ENCODE measurements around the gene SGF29.
"Not testable (repeated sequence)": the region's sequence is repeated elsewhere in the genome, so short reads cannot be mapped to it uniquely, and the experiment has no call there.

SGF29 gene

GRCh38 chr16:28569021-28569420, 15.3 kb downstream of the SGF29 start:
- DNase-seq, result no peak

- DNase-seq, result no peak
These were observed 16.4 kb downstream of the SGF29 start for GRCh38 chr16:28569968-28570752.

DNA sequence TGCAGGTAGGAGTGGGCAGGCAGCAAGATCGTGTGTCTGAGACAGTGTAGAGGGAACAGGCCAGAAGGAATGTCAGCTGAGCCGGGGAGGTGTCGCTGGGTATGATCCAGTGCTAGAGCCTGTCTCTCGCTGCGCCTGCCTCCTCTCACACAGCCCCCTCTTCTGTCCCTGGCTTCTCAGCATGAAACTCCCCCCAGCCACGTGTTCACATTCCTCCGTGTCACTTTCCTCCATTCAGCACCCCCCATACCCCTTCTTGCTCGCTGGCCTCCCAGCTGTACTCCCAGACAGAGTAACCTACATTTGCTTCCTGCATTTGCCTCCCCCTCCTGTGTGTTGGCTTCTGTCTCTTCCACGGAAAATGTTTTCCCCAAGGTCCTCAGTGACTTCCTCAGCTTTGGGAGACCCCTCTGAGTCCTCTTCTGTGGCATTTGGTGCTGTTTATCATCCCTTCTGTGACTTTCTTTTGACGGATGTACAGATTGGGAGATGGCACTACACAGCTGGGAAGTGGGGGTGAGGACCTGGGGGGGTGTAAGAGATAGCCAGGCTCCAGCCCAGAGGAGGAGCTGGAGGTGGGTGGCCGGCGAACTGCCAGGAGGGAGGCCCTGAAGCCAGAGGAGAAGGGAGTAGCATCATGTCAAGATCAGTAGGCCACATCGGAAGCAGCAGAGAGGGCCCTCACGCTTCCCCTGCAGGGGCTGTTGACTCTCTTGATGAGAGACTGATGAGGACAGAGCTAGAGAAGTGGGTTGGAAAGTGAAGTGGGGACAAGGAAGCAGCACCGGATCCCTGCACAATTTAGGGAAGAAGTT, 19.2 kb downstream of the SGF29 start:
- DNase-seq, result no peak

- no peak for DNase-seq
These were observed 20.3 kb downstream of the SGF29 start for GRCh38 chr16:28573738-28574718.

GRCh38 chr16:28574925-28575324, 21.2 kb downstream of the SGF29 start:
- no peak for DNase-seq

DNA sequence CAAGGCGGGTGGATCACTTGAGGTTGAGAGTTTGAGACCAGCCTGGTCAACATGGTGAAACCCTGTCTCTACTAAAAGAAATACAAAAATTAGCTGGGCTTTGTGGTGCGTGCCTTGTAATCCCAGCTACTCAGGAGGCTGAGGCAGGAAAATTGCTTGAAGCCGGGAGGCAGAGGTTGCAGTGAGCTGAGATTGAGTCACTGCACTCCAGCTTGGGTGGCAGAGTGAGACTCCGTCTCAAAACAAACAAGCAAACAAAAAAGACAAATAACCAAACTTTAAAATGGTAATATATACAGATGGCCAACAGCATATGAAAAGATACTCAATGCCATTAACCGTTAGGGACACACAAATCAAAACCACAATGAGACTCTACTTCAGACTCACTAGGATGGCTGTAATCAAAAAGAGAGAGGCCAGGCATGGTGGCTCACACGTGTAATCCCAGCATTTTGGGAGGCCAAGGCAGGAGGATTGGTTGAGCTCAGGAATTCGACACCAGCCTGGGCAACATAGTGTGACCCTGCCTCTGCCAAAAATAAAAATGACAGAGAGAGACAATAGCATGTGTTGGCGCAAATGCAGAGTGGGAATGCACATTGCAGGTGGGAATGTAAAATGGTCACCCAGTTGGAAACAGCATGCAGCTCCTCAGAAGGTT, 21.9 kb downstream of the SGF29 start:
- DNase-seq, result no peak

DNA sequence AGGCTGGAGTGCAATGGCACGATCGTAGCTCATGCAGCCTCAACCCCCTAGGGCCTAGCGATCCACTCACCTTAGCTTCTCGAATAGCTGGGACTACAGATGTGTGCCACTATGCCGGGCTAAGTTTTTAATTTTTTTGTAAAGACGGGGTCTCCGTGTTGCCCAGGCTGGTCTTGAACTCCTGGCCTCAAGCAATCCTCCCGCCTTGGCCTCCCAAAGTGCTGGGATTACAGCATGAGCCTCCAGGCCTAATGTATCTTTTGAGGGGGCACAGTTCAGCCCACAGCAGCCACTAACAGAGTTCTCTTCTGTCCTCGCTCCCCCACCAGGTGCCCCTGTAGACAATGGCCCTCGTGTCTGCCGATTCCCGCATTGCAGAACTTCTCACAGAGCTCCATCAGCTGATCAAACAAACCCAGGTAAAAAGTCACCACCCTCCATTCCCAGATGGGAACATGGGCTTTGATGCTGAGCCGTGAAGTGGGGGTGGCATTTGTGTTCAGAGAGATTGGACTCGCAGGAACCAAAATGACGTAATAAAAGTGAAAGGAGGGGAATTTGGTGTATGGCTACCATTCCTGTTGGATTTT, 27.1 kb downstream of the SGF29 start:
- no peak for DNase-seq

DNA sequence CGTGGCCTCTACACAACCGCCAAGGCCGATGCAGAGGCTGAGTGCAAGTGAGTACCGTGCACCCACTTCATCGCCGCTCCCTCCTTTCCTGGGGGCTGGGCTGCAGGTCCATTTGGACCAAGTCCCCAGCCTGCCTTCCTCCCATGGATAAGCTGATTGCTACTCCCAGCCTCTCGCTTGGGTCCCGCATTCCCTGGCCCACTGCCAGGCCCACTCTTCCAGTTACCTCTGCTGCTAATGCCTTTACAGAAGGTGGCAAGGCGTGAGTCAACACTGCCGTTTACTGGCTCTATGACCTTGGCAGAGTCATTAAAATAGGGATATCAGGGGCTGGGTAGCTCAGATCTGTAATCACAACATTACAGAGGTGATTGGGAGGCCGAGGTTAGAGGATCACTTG, 32.0 kb downstream of the SGF29 start:
- no peak for DNase-seq

GRCh38 chr16:28586466-28586865, 32.7 kb downstream of the SGF29 start:
- no peak for DNase-seq

- peak; percentile 49 for DNase-seq
These were observed 33.7 kb downstream of the SGF29 start for GRCh38 chr16:28587386-28587785.

DNA sequence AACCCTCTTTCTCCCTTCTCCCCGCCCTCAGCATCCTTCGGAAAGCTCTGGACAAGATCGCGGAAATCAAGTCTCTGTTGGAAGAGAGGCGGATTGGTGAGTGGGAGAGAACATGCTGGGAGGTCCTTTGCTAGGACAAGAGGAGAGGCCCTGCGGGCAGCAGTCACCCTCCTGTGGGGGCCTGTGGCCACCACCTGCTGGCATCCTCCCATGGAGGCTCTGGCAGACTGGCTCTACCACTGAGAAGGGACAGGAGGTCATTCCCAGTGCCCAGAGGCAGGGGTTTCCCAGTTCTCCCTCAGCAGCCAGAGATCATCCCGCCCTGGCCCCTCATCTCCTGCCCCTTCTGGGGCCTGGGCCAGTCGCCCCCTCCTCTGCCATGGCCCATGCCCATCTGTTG, 35.3 kb downstream of the SGF29 start:
- no peak for DNase-seq

- DNase-seq, result no peak
These were observed 36.2 kb downstream of the SGF29 start for GRCh38 chr16:28589930-28590329.

- no peak for DNase-seq
These were observed 36.9 kb downstream of the SGF29 start for GRCh38 chr16:28590384-28591340.

- DNase-seq, result no peak
These were observed 37.6 kb downstream of the SGF29 start for GRCh38 chr16:28591355-28591754.

GRCh38 chr16:28592511-28592910, 38.8 kb downstream of the SGF29 start:
- no peak for DNase-seq

- DNase-seq, result no peak
These were observed 39.3 kb downstream of the SGF29 start for GRCh38 chr16:28592979-28593553.

- not testable (repeated sequence) for DNase-seq
These were observed 41.7 kb downstream of the SGF29 start for GRCh38 chr16:28595451-28595850.

DNA sequence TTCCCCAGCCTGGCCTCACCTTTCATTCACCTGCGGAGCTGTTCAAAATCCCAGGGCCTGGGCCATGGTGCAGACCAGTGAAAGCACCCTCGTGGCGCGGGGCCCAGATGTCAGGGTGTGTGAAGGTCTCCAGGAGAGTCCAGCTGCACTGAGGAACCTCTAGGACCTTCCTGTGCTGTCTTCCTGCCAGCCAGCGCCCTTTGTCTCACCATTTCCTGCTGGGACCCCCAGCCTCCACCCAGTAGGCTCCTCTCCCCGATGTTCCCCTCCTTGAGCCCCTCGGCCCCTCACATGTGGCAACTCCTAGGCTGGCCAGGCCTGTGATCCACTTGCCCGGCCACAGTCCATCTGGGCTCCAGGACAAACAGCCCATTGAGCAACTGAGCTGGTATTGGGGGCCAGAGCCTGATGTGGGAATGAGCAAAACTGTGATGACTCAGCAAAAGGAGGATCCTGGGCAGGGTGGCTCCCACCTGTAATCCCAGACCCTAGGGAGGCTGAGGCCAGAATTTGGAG, 42.5 kb downstream of the SGF29 start:
- no peak for DNase-seq

- DNase-seq, result peak; percentile 71
These were observed 43.3 kb downstream of the SGF29 start, which contains the start of gene SULT1A2 for GRCh38 chr16:28596840-28597691. SULT1A2 (minus strand) TSS chr16:28597050; CDS start chr16:28595930, 1,120 bp downstream.
